ENCODE results near the gene CTBP1.

The CTBP1 gene

GRCh38 chr4:1234811-1235292, 14.1 kb downstream of the CTBP1 start:
- Mint-ChIP-seq H3K27me3 (no peaks in the 10 kb centered on the region), H3K36me3 (ENCODE audit: low read depth) (peaks cover 100% of the 10 kb centered on the region), H3K9me3 (no peaks in the 10 kb centered on the region), H3K27ac (peak overlapping the region; percentile 41), H3K4me1 (ENCODE audit: low read depth) (peaks cover 21% of the 10 kb centered on the region), H3K4me3 (no peak overlapping the region)
- intact Hi-C loops (cut with micrococcal nuclease), result no loop called here

- no peak overlapping the region for H3K4me3 Mint-ChIP-seq
- intact Hi-C loops (cut with micrococcal nuclease), result no loop called here
- peak overlapping the region; percentile 41 for H3K27ac Mint-ChIP-seq
- peaks cover 27% of the 10 kb centered on the region for H3K4me1 Mint-ChIP-seq (ENCODE audit: low read depth)
- no peaks in the 10 kb centered on the region for H3K9me3 Mint-ChIP-seq
- peaks cover 100% of the 10 kb centered on the region for H3K36me3 Mint-ChIP-seq (ENCODE audit: low read depth)
- no peaks in the 10 kb centered on the region for H3K27me3 Mint-ChIP-seq
These were observed 14.6 kb downstream of the CTBP1 start for GRCh38 chr4:1234309-1234695.

GRCh38 chr4:1233641-1234308, 15.2 kb downstream of the CTBP1 start:
- H3K27ac Mint-ChIP-seq, result peak overlapping the region; percentile 41
- intact Hi-C loops (cut with micrococcal nuclease), result no loop called here
- H3K4me3 Mint-ChIP-seq, result no peak overlapping the region
- no peaks in the 10 kb centered on the region for H3K9me3 Mint-ChIP-seq
- H3K27me3 Mint-ChIP-seq, result no peaks in the 10 kb centered on the region
- peaks cover 32% of the 10 kb centered on the region for H3K4me1 Mint-ChIP-seq (ENCODE audit: low read depth)
- peaks cover 100% of the 10 kb centered on the region for H3K36me3 Mint-ChIP-seq (ENCODE audit: low read depth)

- intact Hi-C loops (cut with micrococcal nuclease), result no loop called here
- no peaks in the 10 kb centered on the region for H3K9me3 Mint-ChIP-seq
- no peak overlapping the region for H3K4me3 Mint-ChIP-seq
- peaks cover 39% of the 10 kb centered on the region for H3K4me1 Mint-ChIP-seq (ENCODE audit: low read depth)
- no peaks in the 10 kb centered on the region for H3K27me3 Mint-ChIP-seq
- no peak overlapping the region for H3K27ac Mint-ChIP-seq
- H3K36me3 Mint-ChIP-seq (ENCODE audit: low read depth), result peaks cover 100% of the 10 kb centered on the region
These were observed 16.0 kb downstream of the CTBP1 start for GRCh38 chr4:1232661-1233621.

GRCh38 chr4:1231637-1232360, 17.1 kb downstream of the CTBP1 start:
- Mint-ChIP-seq H3K4me3 (no peak overlapping the region), H3K27me3 (no peaks in the 10 kb centered on the region), H3K27ac (no peak overlapping the region), H3K4me1 (ENCODE audit: low read depth) (peaks cover 50% of the 10 kb centered on the region), H3K36me3 (ENCODE audit: low read depth) (peaks cover 100% of the 10 kb centered on the region), H3K9me3 (no peaks in the 10 kb centered on the region)
- intact Hi-C loops (cut with micrococcal nuclease), result no loop called here

- H3K36me3 Mint-ChIP-seq (ENCODE audit: low read depth), result peaks cover 100% of the 10 kb centered on the region
- intact Hi-C loops (cut with micrococcal nuclease), result no loop called here
- no peak overlapping the region for H3K4me3 Mint-ChIP-seq
- H3K27ac Mint-ChIP-seq, result no peak overlapping the region
- H3K9me3 Mint-ChIP-seq, result no peaks in the 10 kb centered on the region
- H3K4me1 Mint-ChIP-seq (ENCODE audit: low read depth), result peaks cover 56% of the 10 kb centered on the region
- H3K27me3 Mint-ChIP-seq, result no peaks in the 10 kb centered on the region
These were observed 17.8 kb downstream of the CTBP1 start for GRCh38 chr4:1230971-1231636.

- H3K9me3 Mint-ChIP-seq, result no peaks in the 10 kb centered on the region
- no peak overlapping the region for H3K4me3 Mint-ChIP-seq
- peaks cover 100% of the 10 kb centered on the region for H3K36me3 Mint-ChIP-seq (ENCODE audit: low read depth)
- no peaks in the 10 kb centered on the region for H3K27me3 Mint-ChIP-seq
- peaks cover 52% of the 10 kb centered on the region for H3K4me1 Mint-ChIP-seq (ENCODE audit: low read depth)
- intact Hi-C loops (cut with micrococcal nuclease), result no loop called here
- no peak overlapping the region for H3K27ac Mint-ChIP-seq
These were observed 18.6 kb downstream of the CTBP1 start for GRCh38 chr4:1230316-1230715.

GRCh38 chr4:1229117-1229849, 19.6 kb downstream of the CTBP1 start:
- Mint-ChIP-seq H3K4me1 (ENCODE audit: low read depth) (peaks cover 42% of the 10 kb centered on the region), H3K27ac (no peak overlapping the region), H3K9me3 (no peaks in the 10 kb centered on the region), H3K4me3 (no peak overlapping the region), H3K36me3 (ENCODE audit: low read depth) (peaks cover 100% of the 10 kb centered on the region), H3K27me3 (no peaks in the 10 kb centered on the region)
- intact Hi-C loops (cut with micrococcal nuclease), result no loop called here

- Mint-ChIP-seq H3K36me3 (ENCODE audit: low read depth) (peaks cover 100% of the 10 kb centered on the region), H3K4me3 (no peak overlapping the region), H3K27ac (no peak overlapping the region), H3K4me1 (ENCODE audit: low read depth) (peaks cover 37% of the 10 kb centered on the region), H3K27me3 (no peaks in the 10 kb centered on the region), H3K9me3 (no peaks in the 10 kb centered on the region)
- intact Hi-C loops (cut with micrococcal nuclease), result no loop called here
These were observed 21.1 kb downstream of the CTBP1 start for GRCh38 chr4:1227816-1228215.

GRCh38 chr4:1226598-1226997, 22.3 kb downstream of the CTBP1 start:
- intact Hi-C loops (cut with micrococcal nuclease), result no loop called here
- H3K9me3 Mint-ChIP-seq, result no peaks in the 10 kb centered on the region
- peaks cover 40% of the 10 kb centered on the region for H3K4me1 Mint-ChIP-seq (ENCODE audit: low read depth)
- peaks cover 100% of the 10 kb centered on the region for H3K36me3 Mint-ChIP-seq (ENCODE audit: low read depth)
- no peaks in the 10 kb centered on the region for H3K27me3 Mint-ChIP-seq
- no peak overlapping the region for H3K4me3 Mint-ChIP-seq
- no peak overlapping the region for H3K27ac Mint-ChIP-seq

- H3K27me3 Mint-ChIP-seq, result no peaks in the 10 kb centered on the region
- no peak overlapping the region for H3K4me3 Mint-ChIP-seq
- intact Hi-C loops (cut with micrococcal nuclease), result no loop called here
- H3K4me1 Mint-ChIP-seq (ENCODE audit: low read depth), result peaks cover 43% of the 10 kb centered on the region
- H3K9me3 Mint-ChIP-seq, result no peaks in the 10 kb centered on the region
- peaks cover 100% of the 10 kb centered on the region for H3K36me3 Mint-ChIP-seq (ENCODE audit: low read depth)
- no peak overlapping the region for H3K27ac Mint-ChIP-seq
These were observed 22.8 kb downstream of the CTBP1 start for GRCh38 chr4:1226144-1226481.

- Mint-ChIP-seq H3K27ac (no peak overlapping the region), H3K4me1 (ENCODE audit: low read depth) (peaks cover 49% of the 10 kb centered on the region), H3K36me3 (ENCODE audit: low read depth) (peaks cover 100% of the 10 kb centered on the region), H3K4me3 (no peak overlapping the region), H3K27me3 (no peaks in the 10 kb centered on the region), H3K9me3 (no peaks in the 10 kb centered on the region)
- intact Hi-C loops (cut with micrococcal nuclease), result no loop called here
These were observed 23.4 kb downstream of the CTBP1 start for GRCh38 chr4:1225272-1226143.

All from dendritic cell treated with granulocyte-macrophage colony-stimulating factor and Interleukin-4, amounts not matched to agents 40 ng/mL and 50 ng/mL, for 4 days (primary cell).